Neural cell (in vitro differentiated cells): ENCODE data around the gene RPUSD1.

ENCODE experiments used
- CTCF ChIP-seq: fragments of 450-650 bp; IDR thresholded peaks from 2 replicates; pipeline ENCODE4 v1.5.1; 2014; ENCODE audit warnings: antibody characterized with exemption, mild to moderate bottlenecking, moderate library complexity; ENCODE audit not compliant: poor library complexity, severe bottlenecking
- EP300 ChIP-seq: fragments of 450-650 bp; conservative IDR thresholded peaks from 2 replicates; pipeline ENCODE4 v1.6.1; 2014; ENCODE audit warnings: antibody characterized with exemption, mild to moderate bottlenecking, moderate library complexity; ENCODE audit not compliant: poor library complexity, severe bottlenecking
- EZH2 ChIP-seq: fragments of 200-600, 300-800 bp; shearing (Covaris generic), sonication (generic); IDR thresholded peaks from 2 replicates; pipeline ENCODE4 v1.6.1; 2014; ENCODE audit warnings: antibody characterized with exemption, low read length, borderline replicate concordance, mild to moderate bottlenecking; ENCODE audit not compliant: insufficient read depth, poor library complexity, severe bottlenecking
- MXI1 ChIP-seq: fragments of 450-650 bp; conservative IDR thresholded peaks from 2 replicates; pipeline ENCODE4 v1.6.1; 2014; ENCODE audit warnings: antibody characterized with exemption, mild to moderate bottlenecking; ENCODE audit not compliant: poor library complexity, severe bottlenecking
- POLR2AphosphoS5 ChIP-seq: IDR thresholded peaks from 2 replicates; pipeline ENCODE4 v1.6.1; 2012
- RAD21 ChIP-seq: fragments of 450-650 bp; conservative IDR thresholded peaks from 2 replicates; pipeline ENCODE4 v1.6.1; 2014; ENCODE audit warnings: antibody characterized with exemption, mild to moderate bottlenecking, moderate library complexity
- SMC3 ChIP-seq: fragments of 450-650 bp; conservative IDR thresholded peaks from 2 replicates; pipeline ENCODE4 v1.6.1; 2014; ENCODE audit warnings: antibody characterized with exemption, mild to moderate bottlenecking, moderate library complexity; ENCODE audit not compliant: poor library complexity
- TF ChIP-seq, protein P1 (sequence below): IDR thresholded peaks from 2 replicates; pipeline ENCODE4 v1.6.1; 2012; ENCODE audit warnings: borderline replicate concordance

DNA sequence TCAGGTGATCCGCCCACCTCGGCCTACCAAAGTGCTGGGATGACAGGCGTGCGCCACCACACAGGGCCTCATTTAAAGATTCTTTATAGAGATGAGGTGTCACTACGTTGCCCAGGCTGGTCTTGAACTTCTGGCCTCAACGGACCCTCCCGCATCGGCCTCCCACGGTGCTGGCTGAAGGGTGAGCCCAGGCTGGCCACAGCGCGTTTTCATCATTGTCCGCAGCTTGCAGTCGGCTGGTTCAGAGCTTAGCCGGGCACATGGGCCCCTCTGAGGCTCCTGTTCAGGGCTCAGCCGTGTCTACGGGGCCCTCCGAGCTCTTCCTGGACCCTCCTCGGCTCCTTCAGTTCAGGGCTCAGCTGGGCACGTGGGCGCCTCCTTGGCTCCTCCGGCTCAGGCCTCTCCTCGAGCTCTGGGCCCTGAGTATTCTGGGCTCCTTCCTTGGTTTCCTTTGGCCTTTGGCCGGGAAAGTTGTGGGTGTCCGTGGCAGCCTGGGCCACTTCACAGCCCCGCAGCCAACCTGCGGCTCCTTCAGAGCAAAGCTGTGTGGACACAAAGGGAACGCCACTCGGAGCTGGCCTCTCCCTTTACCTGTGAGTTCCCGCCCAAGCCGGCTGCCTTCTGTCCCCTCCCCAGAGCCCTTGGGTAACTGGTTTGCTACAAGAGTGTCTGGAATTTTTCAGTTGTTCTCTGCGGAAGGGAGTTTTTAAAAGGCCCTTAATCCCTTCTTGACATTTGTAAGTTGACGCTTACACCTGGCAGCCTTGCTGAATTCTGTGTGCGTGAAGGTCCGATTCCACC is 28.9 kb downstream of the RPUSD1 start:
- TF ChIP-seq CTCF (no peak), POLR2AphosphoS5 (no peak), SMC3 (no peak), MXI1 (no peak), EP300 (no peak), RAD21 (no peak), EZH2 (no peak)
- TF ChIP-seq, protein P1, sequence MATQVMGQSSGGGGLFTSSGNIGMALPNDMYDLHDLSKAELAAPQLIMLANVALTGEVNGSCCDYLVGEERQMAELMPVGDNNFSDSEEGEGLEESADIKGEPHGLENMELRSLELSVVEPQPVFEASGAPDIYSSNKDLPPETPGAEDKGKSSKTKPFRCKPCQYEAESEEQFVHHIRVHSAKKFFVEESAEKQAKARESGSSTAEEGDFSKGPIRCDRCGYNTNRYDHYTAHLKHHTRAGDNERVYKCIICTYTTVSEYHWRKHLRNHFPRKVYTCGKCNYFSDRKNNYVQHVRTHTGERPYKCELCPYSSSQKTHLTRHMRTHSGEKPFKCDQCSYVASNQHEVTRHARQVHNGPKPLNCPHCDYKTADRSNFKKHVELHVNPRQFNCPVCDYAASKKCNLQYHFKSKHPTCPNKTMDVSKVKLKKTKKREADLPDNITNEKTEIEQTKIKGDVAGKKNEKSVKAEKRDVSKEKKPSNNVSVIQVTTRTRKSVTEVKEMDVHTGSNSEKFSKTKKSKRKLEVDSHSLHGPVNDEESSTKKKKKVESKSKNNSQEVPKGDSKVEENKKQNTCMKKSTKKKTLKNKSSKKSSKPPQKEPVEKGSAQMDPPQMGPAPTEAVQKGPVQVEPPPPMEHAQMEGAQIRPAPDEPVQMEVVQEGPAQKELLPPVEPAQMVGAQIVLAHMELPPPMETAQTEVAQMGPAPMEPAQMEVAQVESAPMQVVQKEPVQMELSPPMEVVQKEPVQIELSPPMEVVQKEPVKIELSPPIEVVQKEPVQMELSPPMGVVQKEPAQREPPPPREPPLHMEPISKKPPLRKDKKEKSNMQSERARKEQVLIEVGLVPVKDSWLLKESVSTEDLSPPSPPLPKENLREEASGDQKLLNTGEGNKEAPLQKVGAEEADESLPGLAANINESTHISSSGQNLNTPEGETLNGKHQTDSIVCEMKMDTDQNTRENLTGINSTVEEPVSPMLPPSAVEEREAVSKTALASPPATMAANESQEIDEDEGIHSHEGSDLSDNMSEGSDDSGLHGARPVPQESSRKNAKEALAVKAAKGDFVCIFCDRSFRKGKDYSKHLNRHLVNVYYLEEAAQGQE = no peak
